Measurements from ENCODE around the gene PRPF40B. TPM values are rescaled to one million over a fixed set of nuclear protein-coding genes. Genes with fewer than 3 reads are reported as not detected.

The PRPF40B gene
- total and polyA plus RNA-seq, 9 of the 15 experiments (the other 6 are each of a cell fraction or from before 2014, with no cell fraction given) = 0.55 to 10.6 (median 4.8) TPM

DNA sequence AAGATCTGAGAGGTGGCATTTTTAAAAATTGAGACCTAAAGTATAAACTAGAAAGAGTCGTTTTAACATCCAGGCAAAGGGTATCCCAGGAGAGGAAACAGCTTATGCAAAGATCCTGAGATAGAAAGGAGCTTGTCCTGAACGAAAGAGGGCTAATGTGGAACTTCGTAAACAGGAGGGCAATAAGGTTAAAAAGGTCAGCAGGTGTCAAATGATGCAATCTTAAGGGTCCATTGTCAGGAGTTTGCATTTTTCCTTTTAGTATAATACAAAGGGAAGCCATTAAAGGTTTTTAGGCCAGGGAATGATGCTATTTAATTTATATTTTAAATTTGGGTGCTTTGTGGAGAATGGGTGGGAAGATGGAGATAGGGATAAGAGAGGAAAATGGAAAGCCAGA is 69.5 kb downstream of the PRPF40B start:
- H3K9me1 ChIP-seq (ENCODE audit: control insufficient read depth, insufficient read depth, low read length) = no peaks in the 10 kb centered on the region
- no peaks in the 10 kb centered on the region for H3K27me3 ChIP-seq (ENCODE audit: control insufficient read depth in 2 of 2, insufficient read depth in 2 of 2, low read length in 2 of 2)
- H3K4me3 ChIP-seq = no peak overlapping the region
- ChIA-PET CTCF (ENCODE audit: low intra/inter-chr PET ratio) (no interaction called here), POLR2A (interaction anchor here (0.7 kb wide), 1 partner anchor 112 kb away, joined by 3 read pairs; no protein-coding TSS in a partner anchor)
- no peak overlapping the region for H3K27ac ChIP-seq (ENCODE audit: extremely low read depth, low read depth, low read length)
- H3K36me3 ChIP-seq (ENCODE audit: control insufficient read depth, insufficient read depth, low read length) = no peaks in the 10 kb centered on the region
- FAIRE-seq (no peak), DNase-seq (ENCODE audit: extremely low read depth in 1 of 4, low spot score in 3 of 4) (no peak), ATAC-seq (no peak)
- WGBS (ENCODE audit: insufficient coverage, low coverage, missing lambda C conversion rate) = 40% methylated on average over 3 of the region's 3 CpGs
- no peak overlapping the region for H3K9ac ChIP-seq (ENCODE audit: insufficient read depth in 1 of 2, low read depth in 2 of 2, low read length in 2 of 2)
- H2AFZ ChIP-seq (ENCODE audit: low read depth, low read length) = no peak overlapping the region
- in situ Hi-C loops (cut with MboI) = no loop called here
- TF ChIP-seq RUNX1 (IDR thresholded peaks at IDR 0.05; ENCODE audit: low read depth) (no peak), ZNF764 (CRISPR knock-in tag; IDR thresholded peaks at IDR 0.05; ENCODE audit: low read depth) (no peak), PHB2 (IDR thresholded peaks at IDR 0.05; ENCODE audit: low read depth) (no peak), LEF1 (IDR thresholded peaks at IDR 0.05) (no peak), ZNF263 (CRISPR knock-in tag; IDR thresholded peaks at IDR 0.05; ENCODE audit: borderline replicate concordance) (no peak), MAZ (CRISPR knock-in tag; conservative IDR thresholded peaks at IDR 0.05 in 1 of 2, IDR thresholded peaks at IDR 0.05 in 1 of 2) (no peak), CEBPG (CRISPR knock-in tag; IDR thresholded peaks at IDR 0.05) (peak; percentile 33; the same call in 1 of the 2 replicates), CEBPG (tag; conservative IDR thresholded peaks at IDR 0.05 in 1 of 2, IDR thresholded peaks at IDR 0.05 in 1 of 2) (peak; percentile 26 to 48; a peak in 3 of 4 replicates), CEBPB (tag; IDR thresholded peaks at IDR 0.05) (peak; percentile 36)
- TF ChIP-seq, protein P1, sequence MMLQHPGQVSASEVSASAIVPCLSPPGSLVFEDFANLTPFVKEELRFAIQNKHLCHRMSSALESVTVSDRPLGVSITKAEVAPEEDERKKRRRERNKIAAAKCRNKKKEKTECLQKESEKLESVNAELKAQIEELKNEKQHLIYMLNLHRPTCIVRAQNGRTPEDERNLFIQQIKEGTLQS (IDR thresholded peaks at IDR 0.05) = peak; percentile 58
- TF ChIP-seq, protein P1 (CRISPR knock-in tag; conservative IDR thresholded peaks at IDR 0.05) = no peak
- TF ChIP-seq, protein P2, sequence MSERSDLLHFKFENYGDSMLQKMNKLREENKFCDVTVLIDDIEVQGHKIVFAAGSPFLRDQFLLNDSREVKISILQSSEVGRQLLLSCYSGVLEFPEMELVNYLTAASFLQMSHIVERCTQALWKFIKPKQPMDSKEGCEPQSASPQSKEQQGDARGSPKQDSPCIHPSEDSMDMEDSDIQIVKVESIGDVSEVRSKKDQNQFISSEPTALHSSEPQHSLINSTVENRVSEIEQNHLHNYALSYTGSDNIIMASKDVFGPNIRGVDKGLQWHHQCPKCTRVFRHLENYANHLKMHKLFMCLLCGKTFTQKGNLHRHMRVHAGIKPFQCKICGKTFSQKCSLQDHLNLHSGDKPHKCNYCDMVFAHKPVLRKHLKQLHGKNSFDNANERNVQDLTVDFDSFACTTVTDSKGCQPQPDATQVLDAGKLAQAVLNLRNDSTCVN (CRISPR knock-in tag; IDR thresholded peaks at IDR 0.05) = no peak
- TF ChIP-seq, protein P3, sequence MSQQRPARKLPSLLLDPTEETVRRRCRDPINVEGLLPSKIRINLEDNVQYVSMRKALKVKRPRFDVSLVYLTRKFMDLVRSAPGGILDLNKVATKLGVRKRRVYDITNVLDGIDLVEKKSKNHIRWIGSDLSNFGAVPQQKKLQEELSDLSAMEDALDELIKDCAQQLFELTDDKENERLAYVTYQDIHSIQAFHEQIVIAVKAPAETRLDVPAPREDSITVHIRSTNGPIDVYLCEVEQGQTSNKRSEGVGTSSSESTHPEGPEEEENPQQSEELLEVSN (IDR thresholded peaks at IDR 0.05; ENCODE audit: borderline replicate concordance in 1 of 2, extremely low read depth in 1 of 2, insufficient read depth in 1 of 2, insufficient read length in 1 of 2, low read depth in 1 of 2, low read length in 1 of 2, poor library complexity in 1 of 2, severe bottlenecking in 1 of 2) = no peak
- peaks cover 0 to 8% of the 10 kb centered on the region in 2 experiments; a peak in 2 of 5 replicates for H3K4me1 ChIP-seq (replicated peaks in 1 of 2; ENCODE audit: control insufficient read depth in 2 of 2, insufficient read depth in 2 of 2, low read length in 2 of 2)
- intact Hi-C loops (cut with micrococcal nuclease) = no loop called here
- H3K4me2 ChIP-seq (ENCODE audit: insufficient read depth, low read length) = no peak overlapping the region
- no peaks in the 10 kb centered on the region for H3K79me2 ChIP-seq (ENCODE audit: control insufficient read depth, insufficient read depth, low read length)
- H3K9me3 ChIP-seq (replicated peaks; ENCODE audit: control insufficient read depth, insufficient read depth, low read depth, low read length) = no peaks in the 10 kb centered on the region
- BruUV-seq (replicated peaks) = no TSS peak
- H4K20me1 ChIP-seq (replicated peaks; ENCODE audit: control insufficient read depth, insufficient read depth, low read length) = no peaks in the 10 kb centered on the region

Measured in K562 (cell line).